BLaER1 treated with 17β-estradiol and CSF1 and Interleukin-3, amounts not matched to agents 10 nM and 100 nM (cell line): ENCODE data around the gene PPP6C.
"Not testable (repeated sequence)": the region's sequence is repeated elsewhere in the genome, so short reads cannot be mapped to it uniquely, and the experiment has no call there.

Experiments used
- H3K27ac ChIP-seq, 11 experiments: shearing (Covaris generic); formaldehyde crosslinking; 2 replicates each; pipeline ENCODE4 v1.8.1; 2022
- H3K27me3 ChIP-seq, 11 experiments: shearing (Covaris generic); formaldehyde crosslinking; 2 replicates each; pipeline ENCODE4 v1.8.1; 2022
- H3K36me3 ChIP-seq, 11 experiments: shearing (Covaris generic); formaldehyde crosslinking; 2 replicates each; pipeline ENCODE4 v1.8.1; 2022
- H3K4me1 ChIP-seq, 10 experiments: shearing (Covaris generic); formaldehyde crosslinking; 2 replicates each; pipeline ENCODE4 v1.8.1; 2022
- H3K4me2 ChIP-seq, 11 experiments: shearing (Covaris generic); formaldehyde crosslinking; 2 replicates each; pipeline ENCODE4 v1.8.1; 2022
- H3K4me3 ChIP-seq, 10 experiments: shearing (Covaris generic); formaldehyde crosslinking; 2 replicates each; pipeline ENCODE4 v1.8.1; 2022
- H3K9ac ChIP-seq, 11 experiments: shearing (Covaris generic); formaldehyde crosslinking; 2 replicates each; pipeline ENCODE4 v1.8.1; 2022
- H3K9me3 ChIP-seq, 11 experiments: shearing (Covaris generic); formaldehyde crosslinking; replicated peaks in 1 of 11; 2 replicates each; pipeline ENCODE4 v1.8.1; 2022
- H4K20me1 ChIP-seq, 11 experiments: shearing (Covaris generic); formaldehyde crosslinking; 2 replicates each; pipeline ENCODE4 v1.8.1; 2022
- Cebpa-rat ChIP-seq, 11 experiments: shearing (Covaris generic); IDR thresholded peaks; 2 replicates each; pipeline ENCODE4 v1.8.1; 2022

PPP6C gene

GRCh38 chr9:125227761-125228160 lies 38.2 kb upstream of the PPP6C start:
- no peak overlapping the region for H3K27ac ChIP-seq
- H3K27me3 ChIP-seq, result no peaks in the 10 kb centered on the region
- no peak overlapping the region for H3K4me2 ChIP-seq
- H3K36me3 ChIP-seq, result peaks cover 24 to 99% (median 84%) of the 10 kb centered on the region in 11 experiments
- TF ChIP-seq Cebpa-rat (IDR thresholded peaks at IDR 0.05), result no peak
- H3K9ac ChIP-seq, result no peak overlapping the region
- peaks cover 0 to 10% (median 5%) of the 10 kb centered on the region in 11 experiments; a peak in 6 of 22 replicates for H4K20me1 ChIP-seq
- no peak overlapping the region for H3K4me3 ChIP-seq
- no peaks in the 10 kb centered on the region for H3K9me3 ChIP-seq
- no peaks in the 10 kb centered on the region for H3K4me1 ChIP-seq

- not testable (repeated sequence) for H3K27ac ChIP-seq, H3K9ac ChIP-seq
- peaks cover 43 to 99% (median 89%) of the 10 kb centered on the region in 11 experiments for H3K36me3 ChIP-seq
Measured at GRCh38 chr9:125224858-125225257, 35.3 kb upstream of the PPP6C start.

GRCh38 chr9:125218621-125219020 lies 29.0 kb upstream of the PPP6C start:
- H4K20me1 ChIP-seq, result peaks cover 0 to 14% (median 0%) of the 10 kb centered on the region in 11 experiments; a peak in 6 of 22 replicates
- H3K4me1 ChIP-seq, result no peaks in the 10 kb centered on the region
- H3K4me2 ChIP-seq, result no peak overlapping the region
- TF ChIP-seq Cebpa-rat (IDR thresholded peaks at IDR 0.05), result no peak
- no peak overlapping the region for H3K9ac ChIP-seq
- no peaks in the 10 kb centered on the region for H3K27me3 ChIP-seq
- H3K27ac ChIP-seq, result no peak overlapping the region
- H3K36me3 ChIP-seq, result peaks cover 51 to 100% (median 96%) of the 10 kb centered on the region in 11 experiments
- H3K4me3 ChIP-seq, result no peak overlapping the region
- H3K9me3 ChIP-seq, result no peaks in the 10 kb centered on the region

More at GRCh38 chr9:125224858-125225257, 35.3 kb upstream of the PPP6C start:
- H3K27me3 ChIP-seq, H3K4me3 ChIP-seq, H3K9me3 ChIP-seq, H4K20me1 ChIP-seq, H3K4me2 ChIP-seq, H3K4me1 ChIP-seq: not testable (repeated sequence)

GRCh38 chr9:125214186-125214585 lies 24.6 kb upstream of the PPP6C start:
- Histone ChIP-seq H3K36me3 (peaks cover 62 to 100% (median 92%) of the 10 kb centered on the region in 11 experiments), H3K9ac (no peak overlapping the region), H3K4me3 (no peak overlapping the region), H3K27me3 (no peaks in the 10 kb centered on the region), H3K4me1 (no peaks in the 10 kb centered on the region), H3K9me3 (no peaks in the 10 kb centered on the region), H3K4me2 (no peak overlapping the region), H3K27ac (no peak overlapping the region), H4K20me1 (peaks cover 0 to 14% (median 0%) of the 10 kb centered on the region in 11 experiments; a peak in 6 of 22 replicates)
- TF ChIP-seq Cebpa-rat (IDR thresholded peaks at IDR 0.05), result no peak

- no peaks in the 10 kb centered on the region for H3K27me3 ChIP-seq
- peaks cover 1 to 30% (median 19%) of the 10 kb centered on the region in 10 experiments; a peak in 18 of 20 replicates for H3K4me1 ChIP-seq
- no peaks in the 10 kb centered on the region for H3K9me3 ChIP-seq
- TF ChIP-seq Cebpa-rat (IDR thresholded peaks at IDR 0.05), result no peak
- peaks cover 57 to 75% (median 70%) of the 10 kb centered on the region in 11 experiments for H3K36me3 ChIP-seq
- H3K9ac ChIP-seq, result no peak overlapping the region
- no peak overlapping the region for H3K4me3 ChIP-seq
- H3K4me2 ChIP-seq, result no peak overlapping the region
- no peak overlapping the region for H3K27ac ChIP-seq
- peaks cover 0 to 10% (median 0%) of the 10 kb centered on the region in 11 experiments; a peak in 2 of 22 replicates for H4K20me1 ChIP-seq
Measured at GRCh38 chr9:125204477-125204876, 14.9 kb upstream of the PPP6C start.

- TF ChIP-seq Cebpa-rat (IDR thresholded peaks at IDR 0.05), result no peak
- Histone ChIP-seq H3K27ac (peak overlapping the region in 1 of 11 experiments; percentile 12; a peak in 3 of 22 replicates), H3K4me2 (peak overlapping the region in 1 of 11 experiments; percentile 17; a peak in 3 of 22 replicates), H3K4me3 (no peak overlapping the region), H3K9ac (peak overlapping the region in 3 of 11 experiments; percentile 5 to 42 (median 28); a peak in 2 of 22 replicates), H3K36me3 (peaks cover 43 to 60% (median 56%) of the 10 kb centered on the region in 11 experiments), H4K20me1 (peaks cover 0 to 10% (median 0%) of the 10 kb centered on the region in 11 experiments; a peak in 2 of 22 replicates), H3K27me3 (no peaks in the 10 kb centered on the region), H3K9me3 (no peaks in the 10 kb centered on the region), H3K4me1 (peaks cover 3 to 43% (median 28%) of the 10 kb centered on the region in 10 experiments; a peak in 18 of 20 replicates)
Measured at GRCh38 chr9:125202846-125203618, 13.4 kb upstream of the PPP6C start.

- Histone ChIP-seq H3K27ac (peak within 1 kb of the TSS; percentile 89 to 98 (median 94)), H3K4me3 (peak within 1 kb of the TSS; percentile 61 to 79 (median 73))
- peak in 10 of 11 experiments; percentile 52 to 91 (median 84); a peak in 17 of 22 replicates for TF ChIP-seq Cebpa-rat (IDR thresholded peaks at IDR 0.05)
Measured at GRCh38 chr9:125200216-125201047, 10.8 kb upstream of the PPP6C start, which contains the start of gene RABEPK. RABEPK (plus strand) TSS chr9:125200542; CDS start chr9:125203014, 2,472 bp downstream.

GRCh38 chr9:125195591-125195990 lies 6.0 kb upstream of the PPP6C start:
- Histone ChIP-seq H3K4me1 (peaks cover 17 to 53% (median 33%) of the 10 kb centered on the region in 10 experiments), H3K27ac (peak overlapping the region in 2 of 11 experiments; percentile 7 to 45; a peak in 4 of 22 replicates), H3K4me2 (peak overlapping the region in 9 of 11 experiments; percentile 31 to 66 (median 51); a peak in 14 of 22 replicates)
- not testable (repeated sequence) for H3K27me3 ChIP-seq, H4K20me1 ChIP-seq, H3K36me3 ChIP-seq, H3K4me3 ChIP-seq, H3K9me3 ChIP-seq, H3K9ac ChIP-seq

More at GRCh38 chr9:125200216-125201047, 10.8 kb upstream of the PPP6C start, which contains the start of gene RABEPK:
- H3K9me3 ChIP-seq, result no peaks in the 10 kb centered on the region
- H3K9ac ChIP-seq, result peak within 1 kb of the TSS; percentile 87 to 92 (median 89)
- H3K4me2 ChIP-seq, result peak within 1 kb of the TSS; percentile 63 to 87 (median 79)
- H4K20me1 ChIP-seq, result 0 out of 22 replicates have a peak, but pooled peaks cover 0 to 6% (median 0%) of the 10 kb centered on the region in 11 experiments
- no peaks in the 10 kb centered on the region for H3K27me3 ChIP-seq
- peaks cover 3 to 52% (median 30%) of the 10 kb centered on the region in 10 experiments; a peak in 18 of 20 replicates for H3K4me1 ChIP-seq
- peaks cover 19 to 34% (median 30%) of the 10 kb centered on the region in 11 experiments for H3K36me3 ChIP-seq

- not testable (repeated sequence) for H3K9me3 ChIP-seq, H4K20me1 ChIP-seq, H3K27me3 ChIP-seq, H3K4me3 ChIP-seq, H3K36me3 ChIP-seq
- Histone ChIP-seq H3K27ac (peak overlapping the region in 3 of 11 experiments; percentile 9 to 45 (median 35); a peak in 5 of 22 replicates), H3K4me2 (peak overlapping the region in 9 of 11 experiments; percentile 31 to 66 (median 51); a peak in 13 of 22 replicates), H3K4me1 (peaks cover 20 to 56% (median 36%) of the 10 kb centered on the region in 10 experiments), H3K9ac (peak overlapping the region in 1 of 11 experiments; percentile 14; a peak in 1 of 22 replicates)
Measured at GRCh38 chr9:125194466-125194865, 4.9 kb upstream of the PPP6C start.
